Measurements from ENCODE around the gene SUN5.

The SUN5 gene

DNA sequence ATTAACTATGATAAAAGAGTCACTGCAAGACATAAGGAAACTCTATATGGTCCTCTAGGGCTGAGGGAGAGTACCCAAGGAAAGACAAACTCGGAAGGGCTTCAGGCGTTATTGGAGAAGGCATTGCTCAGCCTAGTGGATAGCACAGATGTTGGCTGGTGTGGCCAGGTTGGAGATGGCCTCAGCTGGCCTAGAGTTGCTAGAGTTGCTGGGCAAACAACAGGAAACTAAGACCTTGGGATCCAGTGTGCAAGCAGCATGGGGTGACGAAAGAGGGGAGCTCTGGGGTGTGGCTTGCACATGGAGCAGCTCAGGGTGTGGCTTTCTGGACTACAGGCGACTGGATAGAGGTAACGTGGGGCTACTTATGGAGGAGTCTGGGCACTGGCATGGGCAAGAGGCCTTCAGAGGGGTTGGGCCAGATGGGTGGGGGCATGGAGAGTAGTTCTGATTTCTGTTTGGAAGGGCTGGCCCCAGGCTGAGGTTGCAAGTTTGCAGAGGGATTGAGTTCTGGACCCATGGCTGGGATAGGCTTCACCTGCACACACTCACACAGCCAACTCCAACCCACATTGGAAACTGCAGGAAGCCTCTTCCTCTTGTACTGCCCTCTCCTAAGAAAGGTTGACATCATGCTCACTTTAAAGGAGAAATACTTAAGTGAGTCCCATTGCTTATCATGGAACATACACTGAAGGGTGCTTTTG, 22.0 kb upstream of the SUN5 start:
- no peak for DNase-seq

DNA sequence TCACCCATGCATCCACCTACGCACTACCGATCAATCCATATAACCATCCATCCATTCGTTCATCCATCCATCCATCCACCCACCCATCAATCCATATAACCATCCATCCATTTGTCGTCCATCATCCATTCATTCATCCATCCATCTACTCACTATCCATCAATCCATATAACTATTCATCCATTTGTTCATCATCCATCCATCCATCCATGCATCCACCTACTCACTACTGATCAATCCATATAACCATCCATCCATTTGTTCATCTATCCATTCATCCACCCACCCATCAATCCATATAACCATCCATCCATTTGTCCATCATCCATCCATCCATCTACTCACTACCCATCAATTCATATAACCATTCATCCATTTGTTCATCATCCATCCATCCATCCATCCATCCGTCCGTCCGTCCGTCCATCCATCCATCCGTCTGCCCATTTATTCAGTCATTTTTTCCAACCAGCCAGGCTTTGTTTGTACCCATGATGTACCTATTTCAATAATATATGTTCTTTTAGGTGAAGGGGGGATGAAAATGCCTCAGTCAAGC, 21.2 kb upstream of the SUN5 start:
- DNase-seq: no peak

DNA sequence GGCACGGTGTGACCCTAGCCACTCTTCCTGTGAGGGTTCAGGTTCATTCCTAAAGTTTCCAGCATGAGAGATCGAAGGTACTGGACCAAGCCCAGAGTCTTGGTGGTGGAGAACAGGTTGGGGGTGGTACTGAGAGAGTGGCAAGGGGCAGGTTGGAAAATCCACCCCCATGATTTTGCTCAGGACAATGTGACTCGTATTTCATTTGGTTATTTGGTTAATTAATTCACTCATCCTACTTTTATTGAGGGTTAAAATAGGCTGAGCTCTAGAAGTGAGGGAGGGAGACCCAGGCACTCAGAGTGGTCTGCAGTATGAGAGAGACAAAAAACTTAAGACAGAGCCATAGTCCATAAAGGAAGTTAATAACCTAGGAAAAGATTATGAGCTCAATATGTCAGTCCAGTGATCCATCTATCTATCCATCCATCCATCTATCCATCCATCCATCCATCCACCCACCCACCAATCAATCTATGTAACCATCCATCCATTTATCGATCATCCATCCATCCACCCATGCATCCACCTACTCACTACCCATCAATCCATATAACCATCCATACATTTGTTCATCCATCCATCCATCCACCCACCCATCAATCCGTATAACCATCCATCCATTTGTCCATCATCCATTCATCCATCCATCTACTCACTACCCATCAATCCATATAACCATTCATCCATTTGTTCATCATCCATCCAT, 20.5 kb upstream of the SUN5 start:
- no peak for DNase-seq

DNA sequence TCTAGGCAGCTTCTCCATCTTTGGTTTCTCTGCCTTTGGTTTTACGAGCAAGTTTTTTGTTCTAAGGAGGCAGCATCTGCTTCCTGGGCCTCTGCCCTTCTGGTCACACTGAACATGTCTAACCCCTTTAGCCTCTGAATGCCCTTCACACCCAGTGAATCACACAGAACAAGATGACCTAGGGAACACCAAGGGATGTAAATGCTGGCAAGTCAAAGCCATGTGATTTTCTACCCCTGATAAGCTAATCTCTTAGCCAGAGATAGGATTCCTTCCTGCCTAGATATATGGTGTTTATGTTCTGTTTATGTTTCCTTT, 20.0 kb upstream of the SUN5 start:
- no peak for DNase-seq

DNA sequence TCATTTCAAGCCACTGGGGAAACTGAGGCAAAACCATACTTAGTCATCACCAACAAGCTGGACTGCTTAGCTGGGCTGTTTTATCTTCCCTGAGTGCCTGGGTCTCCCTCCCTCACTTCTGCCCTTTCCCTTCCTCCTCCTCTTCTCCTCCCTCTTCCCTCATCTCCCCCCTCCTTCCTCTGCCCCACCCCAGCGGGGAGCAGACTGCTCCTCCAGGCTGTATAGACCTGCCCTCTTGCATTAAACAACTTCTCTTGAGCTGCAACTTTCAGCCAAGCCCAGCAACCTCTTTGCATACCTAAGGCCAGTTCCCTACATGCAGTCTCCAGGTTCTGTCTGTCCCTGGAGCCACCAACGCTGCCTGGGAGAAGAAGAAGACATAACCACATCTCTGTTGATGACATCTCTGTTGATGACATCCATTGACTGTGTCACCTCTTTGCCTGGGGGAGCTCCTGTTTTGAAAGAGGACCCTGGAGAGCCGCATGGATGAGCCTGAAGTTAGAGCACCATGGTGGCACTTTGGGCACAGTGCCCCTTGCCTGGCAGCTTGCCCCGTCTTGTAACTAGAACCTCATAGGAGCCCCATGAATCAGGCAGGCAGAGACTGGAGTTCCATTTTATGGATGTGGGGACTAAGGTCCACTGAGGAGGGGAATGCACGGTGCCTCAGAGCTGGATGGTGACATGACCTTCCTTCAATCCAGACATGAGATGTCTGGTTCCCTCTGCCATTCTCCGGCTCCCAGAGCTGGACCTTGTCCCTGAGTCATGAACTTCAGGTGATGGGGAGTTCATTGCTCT, 19.4 kb upstream of the SUN5 start:
- DNase-seq: no peak

DNA sequence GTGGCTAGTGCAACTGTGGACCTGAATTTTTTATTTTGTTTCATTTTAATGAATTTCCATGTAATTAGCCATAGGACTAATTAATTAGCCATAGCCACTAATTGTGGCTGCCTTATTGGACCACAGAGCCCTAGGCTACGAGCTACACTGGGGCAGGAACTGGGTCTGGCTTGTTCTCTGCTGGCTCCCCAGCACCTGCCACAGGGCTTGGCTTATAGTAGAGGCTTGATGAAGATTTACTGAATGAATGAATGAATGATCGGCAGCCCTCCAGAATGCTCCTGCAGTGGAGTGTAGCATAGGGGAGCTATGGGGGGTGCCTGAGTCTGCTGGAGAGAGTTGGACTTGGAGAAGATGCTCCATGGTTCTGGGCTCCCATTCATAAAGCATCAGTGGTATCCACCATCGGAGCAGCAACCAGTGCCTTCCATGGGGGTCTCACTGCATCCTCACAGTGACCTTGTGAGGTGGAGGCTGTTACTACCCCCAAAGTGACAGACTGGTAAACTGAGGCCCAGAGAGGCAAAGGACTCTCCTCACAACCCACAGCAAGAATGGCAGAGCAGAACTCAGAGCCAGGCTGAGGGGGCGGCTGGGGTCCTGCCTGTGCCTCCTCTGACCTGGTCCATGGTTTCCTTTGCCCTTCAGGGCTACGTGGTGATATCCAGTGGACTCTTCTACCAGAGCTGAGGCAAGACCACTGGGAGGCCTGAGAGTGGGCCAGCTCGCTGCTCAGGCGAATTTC, 18.6 kb upstream of the SUN5 start:
- no peak for DNase-seq

DNA sequence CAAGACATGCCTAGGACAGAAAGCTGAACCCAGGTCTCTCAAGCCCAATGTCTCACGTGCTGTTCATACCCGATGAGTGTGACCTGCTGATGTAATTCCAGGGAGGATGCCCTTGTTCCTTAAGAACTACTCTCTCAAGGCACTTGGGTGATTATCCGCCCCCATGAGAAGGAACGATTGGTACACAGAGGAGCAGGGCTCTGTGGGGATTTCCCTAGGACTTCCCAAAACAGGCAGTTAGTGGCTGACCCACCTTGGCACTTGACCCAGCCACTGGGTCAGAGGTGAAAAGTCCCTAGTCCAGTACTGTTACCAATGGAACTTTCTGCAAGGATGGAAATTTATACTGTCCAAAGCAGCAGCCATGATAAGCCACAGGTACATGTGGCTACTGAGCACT, 18.1 kb upstream of the SUN5 start:
- DNase-seq: no peak

DNA sequence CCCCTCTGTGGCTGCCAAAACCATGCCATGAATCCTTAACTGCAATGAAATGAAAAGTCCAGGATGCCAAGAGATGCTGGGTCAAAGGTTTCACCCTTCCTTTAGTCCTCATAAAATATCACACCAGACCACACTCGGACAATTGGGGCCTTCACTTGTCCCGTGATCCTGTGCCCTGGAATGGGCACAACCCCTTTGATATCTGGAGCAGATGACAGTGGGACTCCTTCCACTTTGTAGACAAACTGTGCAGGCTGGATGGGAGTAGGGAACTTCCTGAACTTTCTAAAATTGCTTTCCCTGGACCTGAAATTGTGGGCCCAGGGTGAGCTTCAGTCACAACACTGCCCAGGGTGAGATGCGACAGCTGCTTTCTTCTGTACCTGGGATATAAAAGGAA, 17.6 kb upstream of the SUN5 start:
- DNase-seq: no peak

DNA sequence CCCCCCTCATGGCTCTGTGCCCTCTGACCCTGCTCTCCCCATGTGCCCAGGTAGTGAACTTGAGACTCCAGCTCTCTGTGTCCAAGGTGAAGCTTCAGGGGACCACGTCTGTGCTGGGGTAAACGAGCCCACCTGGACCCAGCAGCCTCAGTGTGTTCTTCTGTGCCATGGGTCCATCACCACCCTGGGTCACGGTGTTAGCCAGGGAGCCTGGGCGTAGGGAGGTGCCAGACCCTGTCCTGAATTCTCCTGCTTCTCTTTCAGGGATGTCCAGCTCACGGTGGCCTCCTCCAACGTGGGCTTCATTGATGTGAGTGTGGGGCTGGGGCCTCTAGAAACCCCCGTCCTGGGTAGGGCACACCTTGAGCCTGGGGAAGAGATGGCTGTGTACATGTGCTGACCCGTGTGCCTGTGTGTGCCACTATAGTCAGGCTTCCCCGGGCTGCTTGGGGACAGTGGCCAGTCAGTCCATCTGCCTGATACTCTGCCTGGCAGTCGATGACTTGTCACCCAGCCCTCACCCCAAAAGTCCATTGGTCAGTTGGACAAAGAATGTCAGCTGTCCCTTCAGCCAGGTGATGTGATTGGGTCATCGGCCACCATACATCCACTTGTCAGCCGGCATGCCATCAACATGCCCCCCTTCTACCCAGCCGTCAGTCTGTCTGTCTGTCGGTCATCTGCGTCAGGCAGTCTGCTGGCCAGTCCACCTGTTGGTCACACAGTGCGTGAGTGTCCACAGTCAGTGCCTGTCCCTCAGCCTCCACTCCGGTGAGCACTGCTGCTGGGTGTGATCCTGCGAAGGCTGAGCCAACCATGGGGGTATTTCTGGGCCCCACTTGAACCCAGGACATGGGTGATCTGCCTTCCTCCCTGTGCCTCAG, 16.3 kb upstream of the SUN5 start:
- DNase-seq: no peak

DNA sequence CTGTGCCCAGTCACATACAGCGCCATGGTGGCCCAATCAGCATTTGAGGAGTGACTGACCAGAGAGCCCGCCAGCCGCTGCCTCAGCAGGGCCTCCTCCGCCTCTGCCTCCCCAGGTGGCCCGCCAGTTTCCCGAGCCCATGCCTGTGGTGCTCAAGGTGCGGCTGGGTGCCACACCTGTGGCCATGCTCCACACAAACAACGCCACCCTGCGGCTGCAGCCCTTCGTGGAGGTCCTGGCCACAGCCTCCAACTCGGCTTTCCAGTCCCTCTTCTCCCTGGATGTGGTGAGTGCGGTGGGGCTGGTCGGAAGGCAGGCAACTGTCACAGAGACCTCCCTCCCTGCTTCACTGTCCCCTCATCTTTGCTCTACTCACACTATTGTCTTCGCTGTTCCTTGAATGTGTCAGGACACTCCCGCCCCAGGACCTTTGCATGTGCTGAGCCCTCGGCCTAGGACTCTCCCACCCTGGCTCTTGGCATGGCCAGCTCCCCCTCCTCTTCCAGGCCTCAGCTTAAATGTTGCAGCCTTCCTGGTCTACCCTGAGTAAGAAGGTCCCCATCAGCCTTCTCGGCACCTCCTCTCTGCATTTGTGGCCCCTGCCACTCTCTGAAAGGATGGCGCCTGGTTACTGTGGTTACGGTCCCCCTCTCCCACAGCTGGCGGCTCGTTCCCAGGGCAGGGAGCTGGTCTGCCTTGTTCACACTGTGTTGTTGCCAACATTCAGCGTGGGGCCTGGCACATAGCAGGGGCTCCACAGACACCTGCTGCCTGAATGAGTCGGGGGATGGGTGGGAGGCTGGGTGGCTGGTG, 15.4 kb upstream of the SUN5 start:
- DNase-seq: no peak

DNA sequence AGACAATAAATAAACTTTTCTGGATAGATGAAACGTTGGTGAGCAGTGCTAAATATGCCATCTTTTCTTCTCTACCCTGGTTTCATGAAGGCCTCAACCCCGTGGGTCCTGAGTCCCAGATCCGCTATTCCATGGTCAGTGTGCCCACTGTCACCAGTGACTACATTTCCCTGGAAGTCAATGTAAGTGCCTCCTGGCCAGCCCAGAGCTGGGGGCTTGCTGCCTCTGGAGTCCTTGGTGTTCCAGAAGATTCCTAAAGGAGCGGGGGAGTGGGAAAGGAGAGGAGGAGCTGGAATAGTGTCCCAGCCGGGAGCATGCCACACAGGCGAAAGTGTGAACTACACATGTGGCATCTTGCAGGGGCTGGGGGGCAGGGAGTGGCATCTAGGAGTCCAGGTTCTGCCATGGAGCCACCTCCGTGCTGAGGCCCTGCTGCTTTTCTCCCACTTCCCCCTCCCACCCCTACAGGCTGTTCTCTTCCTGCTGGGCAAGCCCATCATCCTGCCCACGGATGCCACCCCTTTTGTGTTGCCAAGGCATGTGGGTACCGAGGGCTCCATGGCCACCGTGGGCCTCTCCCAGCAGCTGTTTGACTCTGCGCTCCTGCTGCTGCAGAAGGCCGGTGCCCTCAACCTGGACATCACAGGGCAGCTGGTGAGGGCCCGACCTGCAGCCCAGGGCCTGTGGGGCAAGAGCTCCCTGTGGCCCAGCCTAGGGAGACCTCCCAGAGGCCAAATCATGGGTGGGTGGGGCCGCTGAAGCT, 14.1 kb upstream of the SUN5 start:
- no peak for DNase-seq

DNA sequence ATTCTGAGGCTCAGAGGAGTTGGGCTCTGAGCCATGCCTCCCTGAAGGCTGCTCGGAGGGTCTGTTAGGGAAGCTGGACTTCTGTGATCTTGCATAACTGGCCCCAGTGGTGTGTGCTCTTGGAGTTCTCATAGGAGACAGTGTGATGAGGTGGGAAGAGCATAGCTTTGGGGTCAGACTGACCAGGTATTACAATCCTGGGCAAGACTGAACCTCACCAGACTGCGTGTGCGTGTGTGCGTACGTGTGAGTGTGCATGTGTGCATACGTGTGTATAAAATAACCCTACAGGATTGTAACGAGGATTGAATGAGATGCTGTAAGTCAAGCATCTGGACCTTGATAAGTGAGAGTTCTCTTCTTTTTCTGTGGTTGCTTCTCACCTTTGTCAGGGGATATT, 13.3 kb upstream of the SUN5 start:
- no peak for DNase-seq

DNA sequence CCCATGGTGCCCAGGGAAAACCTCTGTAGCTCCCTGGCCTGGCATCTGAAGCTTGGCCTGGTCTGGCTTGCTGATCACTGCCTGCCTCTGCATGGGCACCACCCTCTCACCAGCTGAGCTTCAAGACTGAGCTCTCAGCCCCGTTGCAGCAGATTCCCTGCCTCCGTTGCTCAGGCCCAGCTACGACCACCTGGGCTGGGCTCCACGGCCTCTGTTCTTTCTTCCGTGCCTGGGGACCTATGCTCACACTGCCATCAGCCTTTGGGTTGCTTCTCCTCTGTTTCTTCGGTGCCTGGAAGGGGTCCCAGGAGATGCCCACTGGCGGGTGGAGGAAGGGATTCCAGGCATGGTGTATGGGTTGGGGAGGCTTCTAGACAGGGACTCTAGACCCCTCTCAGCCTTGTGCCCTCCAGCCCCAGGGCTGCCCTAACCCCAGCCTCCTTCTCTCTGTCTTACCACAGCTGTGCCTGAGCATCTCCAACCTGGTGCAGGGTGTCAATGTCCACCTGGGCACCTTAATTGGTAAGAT, 12.4 kb upstream of the SUN5 start:
- DNase-seq: no peak

DNA sequence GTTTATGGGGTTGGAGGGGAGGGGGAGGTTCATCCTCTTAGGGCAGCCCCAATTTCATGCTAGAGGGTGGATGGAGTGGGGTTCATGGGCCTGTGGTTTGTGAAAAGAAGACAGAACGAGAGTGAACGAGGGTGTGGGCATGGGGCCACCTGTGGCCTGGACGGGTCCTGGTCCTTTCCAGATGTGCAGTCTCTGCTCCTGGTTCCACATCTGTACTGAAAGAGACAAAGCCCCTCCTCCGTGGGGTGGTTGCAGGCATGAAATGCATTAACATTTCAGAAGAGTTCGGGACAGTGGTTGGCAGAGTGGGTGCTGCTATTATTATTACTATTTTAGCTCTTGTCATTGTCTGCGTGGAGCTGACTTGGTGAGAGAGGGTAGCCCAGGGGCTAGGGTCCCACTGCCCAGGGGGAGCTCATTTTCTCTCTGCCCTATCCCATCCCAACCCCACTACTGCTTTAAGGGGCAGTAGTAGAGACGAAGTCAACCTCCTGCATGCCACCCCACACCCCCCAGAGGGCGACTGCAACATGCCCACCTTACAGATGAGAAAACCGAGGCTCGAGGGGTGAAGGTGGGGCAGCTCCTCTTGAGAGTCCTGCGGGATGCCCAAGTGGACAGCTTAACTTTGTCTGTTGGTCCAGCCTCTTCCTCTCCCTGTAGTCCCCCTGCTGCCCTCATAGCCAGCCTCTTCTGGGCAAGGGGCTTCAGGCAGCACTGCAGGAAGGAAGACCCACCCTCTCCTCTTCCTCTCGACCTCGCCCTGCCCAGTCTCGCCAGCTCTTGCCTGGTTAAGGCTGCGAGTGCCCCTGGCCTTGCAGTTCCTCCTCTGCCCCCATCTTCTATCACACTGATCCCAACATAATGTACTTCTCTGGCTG, 11.7 kb upstream of the SUN5 start:
- no peak for DNase-seq

DNA sequence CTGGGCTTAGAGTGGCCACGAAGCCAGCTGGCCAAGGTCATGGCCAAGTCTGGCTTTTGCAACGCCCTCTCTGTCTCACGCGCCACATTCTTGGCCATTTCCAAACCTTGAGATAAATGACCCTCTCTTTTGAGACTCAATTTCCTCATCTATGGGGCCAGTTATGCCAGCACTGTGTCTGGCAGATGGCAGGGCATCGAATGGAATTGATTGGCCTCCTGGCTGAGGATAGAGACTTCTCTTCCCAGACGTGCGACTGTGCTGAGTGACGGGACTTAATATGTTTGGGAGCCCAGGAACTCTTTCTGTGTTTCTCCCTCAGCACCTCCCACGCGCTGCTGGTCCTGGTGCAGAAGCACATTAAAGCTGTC, 10.9 kb upstream of the SUN5 start:
- DNase-seq: no peak

DNA sequence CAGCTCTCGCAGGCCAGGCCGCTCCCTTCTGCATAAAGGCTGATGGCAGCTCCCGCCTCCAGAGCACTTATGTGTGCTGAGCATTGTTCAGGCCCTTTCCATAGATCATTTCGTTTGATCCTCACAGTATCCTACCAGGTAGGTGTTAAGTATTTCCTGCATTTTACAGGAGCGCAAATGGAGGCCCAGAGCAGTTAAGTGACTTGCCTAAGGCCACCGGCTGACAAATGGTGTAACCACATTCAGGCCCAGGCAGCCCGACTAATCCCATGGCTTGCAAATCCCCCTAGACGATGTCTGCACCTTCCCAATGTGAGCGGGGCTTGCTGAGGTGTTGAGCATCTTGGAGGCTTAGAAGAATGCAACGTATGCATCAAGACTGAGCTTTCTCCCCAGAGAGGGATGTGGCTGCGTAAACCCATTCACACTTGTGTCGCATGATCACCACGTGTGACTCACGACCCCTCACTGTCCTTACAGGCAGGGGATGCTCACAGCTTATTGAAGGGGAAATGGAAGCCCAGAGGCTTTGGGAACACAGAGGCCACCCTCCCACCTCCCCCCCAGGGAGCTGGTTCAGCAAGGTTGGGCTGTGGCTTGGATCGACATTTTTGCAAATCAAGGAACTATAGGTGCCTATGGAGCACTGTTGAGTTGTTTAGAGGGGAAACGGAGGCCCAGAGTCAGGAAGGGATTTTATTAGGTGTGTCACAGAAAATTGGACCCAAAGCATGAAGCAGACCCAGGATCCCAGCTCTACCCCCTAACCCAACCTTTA, 10.3 kb upstream of the SUN5 start:
- DNase-seq: no peak

DNA sequence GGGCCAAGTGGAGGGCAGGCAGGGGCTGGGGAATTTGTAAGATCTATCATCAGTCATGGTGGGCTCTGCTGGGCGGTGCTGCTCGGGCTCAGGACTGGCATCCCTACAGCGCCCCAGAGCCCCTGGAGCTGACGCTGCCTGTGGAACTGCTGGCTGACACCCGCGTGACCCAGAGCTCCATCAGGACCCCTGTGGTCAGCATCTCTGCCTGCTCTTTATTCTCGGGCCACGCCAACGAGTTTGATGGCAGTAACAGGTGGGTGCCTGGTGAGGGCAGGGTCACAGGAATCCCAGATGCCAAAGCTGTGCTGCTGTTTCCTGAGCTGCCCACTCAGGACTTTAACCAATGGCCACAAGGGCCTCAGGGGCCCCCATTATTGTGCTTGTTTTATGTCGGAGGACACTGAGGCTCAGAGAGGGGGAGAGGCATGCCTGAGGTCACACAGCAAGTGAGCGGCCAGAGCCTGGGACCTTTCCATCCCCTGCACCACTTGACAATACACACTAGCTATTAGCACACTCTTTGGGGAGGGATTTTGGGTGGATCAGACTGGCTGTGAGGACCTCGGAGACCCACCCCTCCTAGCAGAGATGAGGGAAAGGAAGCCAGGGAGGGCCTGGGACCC, 9.6 kb upstream of the SUN5 start:
- no peak for DNase-seq
